ENCODE results near the gene IPO4. TPM values are rescaled to one million over a fixed set of nuclear protein-coding genes. Genes with fewer than 3 reads are reported as not detected.

IPO4 gene
- total and polyA plus RNA-seq, 2 of the 13 experiments (the other 11 are each of a cell fraction or from before 2014, with no cell fraction given): 39.0 to 179 TPM

GRCh38 chr14:24234095-24235005 is 45.7 kb upstream of the IPO4 start (continued):
- TF ChIP-seq HNF1A (IDR thresholded peaks at IDR 0.05; ENCODE audit: low read depth): no peak
- peak; percentile 21; the same call in 1 of the 2 replicates for TF ChIP-seq HNF1A (CRISPR knock-in tag; IDR thresholded peaks at IDR 0.05; ENCODE audit: borderline replicate concordance)
- TF ChIP-seq NR2C2 (CRISPR knock-in tag; IDR thresholded peaks at IDR 0.05; ENCODE audit: borderline replicate concordance): 0 out of 2 replicates have a peak, but pooled peaks have one; percentile 12
- TF ChIP-seq ZNF746 (CRISPR knock-in tag; IDR thresholded peaks at IDR 0.05): no peak
- no peak for TF ChIP-seq PCBP2 (optimal IDR thresholded peaks at IDR 0.05; ENCODE audit: low read depth, low read length, poor library complexity, severe bottlenecking)
- no peak for TF ChIP-seq FOXA3 (CRISPR knock-in tag; IDR thresholded peaks at IDR 0.05)
- no peak for TF ChIP-seq KDM3A (CRISPR knock-in tag; IDR thresholded peaks at IDR 0.05; ENCODE audit: low read depth)
- 0 out of 2 replicates have a peak, but pooled peaks have one; percentile 54 for TF ChIP-seq RARG (CRISPR knock-in tag; IDR thresholded peaks at IDR 0.05; ENCODE audit: low read depth)
- no peak for TF ChIP-seq LCORL (IDR thresholded peaks at IDR 0.05)
- 0 out of 2 replicates have a peak, but pooled peaks have one; percentile 16 for TF ChIP-seq LCORL (CRISPR knock-in tag; IDR thresholded peaks at IDR 0.05)
- TF ChIP-seq PRDM15 (CRISPR knock-in tag; IDR thresholded peaks at IDR 0.05): no peak
- TF ChIP-seq, protein P1, sequence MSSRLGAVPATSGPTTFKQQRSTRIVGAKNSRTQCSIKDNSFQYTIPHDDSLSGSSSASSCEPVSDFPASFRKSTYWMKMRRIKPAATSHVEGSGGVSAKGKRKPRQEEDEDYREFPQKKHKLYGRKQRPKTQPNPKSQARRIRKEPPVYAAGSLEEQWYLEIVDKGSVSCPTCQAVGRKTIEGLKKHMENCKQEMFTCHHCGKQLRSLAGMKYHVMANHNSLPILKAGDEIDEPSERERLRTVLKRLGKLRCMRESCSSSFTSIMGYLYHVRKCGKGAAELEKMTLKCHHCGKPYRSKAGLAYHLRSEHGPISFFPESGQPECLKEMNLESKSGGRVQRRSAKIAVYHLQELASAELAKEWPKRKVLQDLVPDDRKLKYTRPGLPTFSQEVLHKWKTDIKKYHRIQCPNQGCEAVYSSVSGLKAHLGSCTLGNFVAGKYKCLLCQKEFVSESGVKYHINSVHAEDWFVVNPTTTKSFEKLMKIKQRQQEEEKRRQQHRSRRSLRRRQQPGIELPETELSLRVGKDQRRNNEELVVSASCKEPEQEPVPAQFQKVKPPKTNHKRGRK (CRISPR knock-in tag; IDR thresholded peaks at IDR 0.05): no peak
- TF ChIP-seq, protein P2, sequence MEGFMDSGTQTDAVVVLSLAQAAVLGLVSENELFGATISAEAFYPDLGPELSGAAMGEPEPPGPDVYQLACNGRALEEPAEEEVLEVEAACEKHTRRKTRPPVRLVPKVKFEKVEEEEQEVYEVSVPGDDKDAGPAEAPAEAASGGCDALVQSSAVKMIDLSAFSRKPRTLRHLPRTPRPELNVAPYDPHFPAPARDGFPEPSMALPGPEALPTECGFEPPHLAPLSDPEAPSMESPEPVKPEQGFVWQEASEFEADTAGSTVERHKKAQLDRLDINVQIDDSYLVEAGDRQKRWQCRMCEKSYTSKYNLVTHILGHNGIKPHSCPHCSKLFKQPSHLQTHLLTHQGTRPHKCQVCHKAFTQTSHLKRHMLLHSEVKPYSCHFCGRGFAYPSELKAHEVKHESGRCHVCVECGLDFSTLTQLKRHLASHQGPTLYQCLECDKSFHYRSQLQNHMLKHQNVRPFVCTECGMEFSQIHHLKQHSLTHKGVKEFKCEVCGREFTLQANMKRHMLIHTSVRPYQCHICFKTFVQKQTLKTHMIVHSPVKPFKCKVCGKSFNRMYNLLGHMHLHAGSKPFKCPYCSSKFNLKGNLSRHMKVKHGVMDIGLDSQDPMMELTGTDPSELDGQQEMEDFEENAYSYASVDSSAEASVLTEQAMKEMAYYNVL (CRISPR knock-in tag; IDR thresholded peaks at IDR 0.05; ENCODE audit: borderline replicate concordance): no peak
- TF ChIP-seq IRX3 (CRISPR knock-in tag; IDR thresholded peaks at IDR 0.05; ENCODE audit: borderline replicate concordance, low read depth): no peak
- TF ChIP-seq BRF2 (CRISPR knock-in tag; IDR thresholded peaks at IDR 0.05): no peak

Data from HepG2 (cell line).